ENCODE data around the gene PNMA6E. TPM values are rescaled to one million over a fixed set of nuclear protein-coding genes. Genes with fewer than 3 reads are reported as not detected.

PNMA6E gene
- total and polyA plus RNA-seq, 2 experiments from 2014 or later = not detected

DNA sequence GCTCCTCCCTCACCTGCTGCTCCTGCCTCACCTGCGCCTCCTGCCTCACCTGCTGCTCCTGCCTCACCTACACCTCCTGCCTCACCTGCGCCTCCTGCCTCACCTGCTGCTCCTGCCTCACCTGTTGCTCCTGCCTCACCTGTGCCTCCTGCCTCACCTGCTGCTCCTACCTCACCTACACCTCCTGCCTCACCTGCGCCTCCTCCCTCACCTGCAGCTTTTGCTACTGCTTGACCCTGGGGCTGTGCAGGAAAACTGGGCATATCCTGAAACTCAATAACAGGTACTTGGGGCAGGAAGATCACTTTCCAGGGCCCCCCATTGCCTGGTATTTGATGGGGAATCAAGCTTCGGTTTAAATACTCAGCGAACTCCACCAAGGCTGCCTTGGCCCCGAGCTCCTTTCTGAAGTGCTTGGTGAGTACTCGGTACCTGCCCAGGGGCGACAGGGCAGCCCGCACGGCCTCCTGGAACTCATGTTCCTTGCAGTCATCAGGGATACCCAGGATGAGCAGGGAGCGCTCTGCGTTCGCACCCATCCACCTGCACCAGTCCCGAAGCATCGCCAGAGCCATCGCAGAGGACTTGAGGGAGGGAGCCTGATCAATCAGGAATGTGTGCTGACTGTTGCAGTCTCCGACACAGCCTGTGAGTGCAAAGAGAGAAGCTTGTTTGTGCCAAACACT is 2.7 kb downstream of the PNMA6E start (continued):
- TF ChIP-seq, protein P1, sequence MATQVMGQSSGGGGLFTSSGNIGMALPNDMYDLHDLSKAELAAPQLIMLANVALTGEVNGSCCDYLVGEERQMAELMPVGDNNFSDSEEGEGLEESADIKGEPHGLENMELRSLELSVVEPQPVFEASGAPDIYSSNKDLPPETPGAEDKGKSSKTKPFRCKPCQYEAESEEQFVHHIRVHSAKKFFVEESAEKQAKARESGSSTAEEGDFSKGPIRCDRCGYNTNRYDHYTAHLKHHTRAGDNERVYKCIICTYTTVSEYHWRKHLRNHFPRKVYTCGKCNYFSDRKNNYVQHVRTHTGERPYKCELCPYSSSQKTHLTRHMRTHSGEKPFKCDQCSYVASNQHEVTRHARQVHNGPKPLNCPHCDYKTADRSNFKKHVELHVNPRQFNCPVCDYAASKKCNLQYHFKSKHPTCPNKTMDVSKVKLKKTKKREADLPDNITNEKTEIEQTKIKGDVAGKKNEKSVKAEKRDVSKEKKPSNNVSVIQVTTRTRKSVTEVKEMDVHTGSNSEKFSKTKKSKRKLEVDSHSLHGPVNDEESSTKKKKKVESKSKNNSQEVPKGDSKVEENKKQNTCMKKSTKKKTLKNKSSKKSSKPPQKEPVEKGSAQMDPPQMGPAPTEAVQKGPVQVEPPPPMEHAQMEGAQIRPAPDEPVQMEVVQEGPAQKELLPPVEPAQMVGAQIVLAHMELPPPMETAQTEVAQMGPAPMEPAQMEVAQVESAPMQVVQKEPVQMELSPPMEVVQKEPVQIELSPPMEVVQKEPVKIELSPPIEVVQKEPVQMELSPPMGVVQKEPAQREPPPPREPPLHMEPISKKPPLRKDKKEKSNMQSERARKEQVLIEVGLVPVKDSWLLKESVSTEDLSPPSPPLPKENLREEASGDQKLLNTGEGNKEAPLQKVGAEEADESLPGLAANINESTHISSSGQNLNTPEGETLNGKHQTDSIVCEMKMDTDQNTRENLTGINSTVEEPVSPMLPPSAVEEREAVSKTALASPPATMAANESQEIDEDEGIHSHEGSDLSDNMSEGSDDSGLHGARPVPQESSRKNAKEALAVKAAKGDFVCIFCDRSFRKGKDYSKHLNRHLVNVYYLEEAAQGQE (IDR thresholded peaks at IDR 0.05; ENCODE audit: unreplicated experiment) = no peak
- TF ChIP-seq, protein P2, sequence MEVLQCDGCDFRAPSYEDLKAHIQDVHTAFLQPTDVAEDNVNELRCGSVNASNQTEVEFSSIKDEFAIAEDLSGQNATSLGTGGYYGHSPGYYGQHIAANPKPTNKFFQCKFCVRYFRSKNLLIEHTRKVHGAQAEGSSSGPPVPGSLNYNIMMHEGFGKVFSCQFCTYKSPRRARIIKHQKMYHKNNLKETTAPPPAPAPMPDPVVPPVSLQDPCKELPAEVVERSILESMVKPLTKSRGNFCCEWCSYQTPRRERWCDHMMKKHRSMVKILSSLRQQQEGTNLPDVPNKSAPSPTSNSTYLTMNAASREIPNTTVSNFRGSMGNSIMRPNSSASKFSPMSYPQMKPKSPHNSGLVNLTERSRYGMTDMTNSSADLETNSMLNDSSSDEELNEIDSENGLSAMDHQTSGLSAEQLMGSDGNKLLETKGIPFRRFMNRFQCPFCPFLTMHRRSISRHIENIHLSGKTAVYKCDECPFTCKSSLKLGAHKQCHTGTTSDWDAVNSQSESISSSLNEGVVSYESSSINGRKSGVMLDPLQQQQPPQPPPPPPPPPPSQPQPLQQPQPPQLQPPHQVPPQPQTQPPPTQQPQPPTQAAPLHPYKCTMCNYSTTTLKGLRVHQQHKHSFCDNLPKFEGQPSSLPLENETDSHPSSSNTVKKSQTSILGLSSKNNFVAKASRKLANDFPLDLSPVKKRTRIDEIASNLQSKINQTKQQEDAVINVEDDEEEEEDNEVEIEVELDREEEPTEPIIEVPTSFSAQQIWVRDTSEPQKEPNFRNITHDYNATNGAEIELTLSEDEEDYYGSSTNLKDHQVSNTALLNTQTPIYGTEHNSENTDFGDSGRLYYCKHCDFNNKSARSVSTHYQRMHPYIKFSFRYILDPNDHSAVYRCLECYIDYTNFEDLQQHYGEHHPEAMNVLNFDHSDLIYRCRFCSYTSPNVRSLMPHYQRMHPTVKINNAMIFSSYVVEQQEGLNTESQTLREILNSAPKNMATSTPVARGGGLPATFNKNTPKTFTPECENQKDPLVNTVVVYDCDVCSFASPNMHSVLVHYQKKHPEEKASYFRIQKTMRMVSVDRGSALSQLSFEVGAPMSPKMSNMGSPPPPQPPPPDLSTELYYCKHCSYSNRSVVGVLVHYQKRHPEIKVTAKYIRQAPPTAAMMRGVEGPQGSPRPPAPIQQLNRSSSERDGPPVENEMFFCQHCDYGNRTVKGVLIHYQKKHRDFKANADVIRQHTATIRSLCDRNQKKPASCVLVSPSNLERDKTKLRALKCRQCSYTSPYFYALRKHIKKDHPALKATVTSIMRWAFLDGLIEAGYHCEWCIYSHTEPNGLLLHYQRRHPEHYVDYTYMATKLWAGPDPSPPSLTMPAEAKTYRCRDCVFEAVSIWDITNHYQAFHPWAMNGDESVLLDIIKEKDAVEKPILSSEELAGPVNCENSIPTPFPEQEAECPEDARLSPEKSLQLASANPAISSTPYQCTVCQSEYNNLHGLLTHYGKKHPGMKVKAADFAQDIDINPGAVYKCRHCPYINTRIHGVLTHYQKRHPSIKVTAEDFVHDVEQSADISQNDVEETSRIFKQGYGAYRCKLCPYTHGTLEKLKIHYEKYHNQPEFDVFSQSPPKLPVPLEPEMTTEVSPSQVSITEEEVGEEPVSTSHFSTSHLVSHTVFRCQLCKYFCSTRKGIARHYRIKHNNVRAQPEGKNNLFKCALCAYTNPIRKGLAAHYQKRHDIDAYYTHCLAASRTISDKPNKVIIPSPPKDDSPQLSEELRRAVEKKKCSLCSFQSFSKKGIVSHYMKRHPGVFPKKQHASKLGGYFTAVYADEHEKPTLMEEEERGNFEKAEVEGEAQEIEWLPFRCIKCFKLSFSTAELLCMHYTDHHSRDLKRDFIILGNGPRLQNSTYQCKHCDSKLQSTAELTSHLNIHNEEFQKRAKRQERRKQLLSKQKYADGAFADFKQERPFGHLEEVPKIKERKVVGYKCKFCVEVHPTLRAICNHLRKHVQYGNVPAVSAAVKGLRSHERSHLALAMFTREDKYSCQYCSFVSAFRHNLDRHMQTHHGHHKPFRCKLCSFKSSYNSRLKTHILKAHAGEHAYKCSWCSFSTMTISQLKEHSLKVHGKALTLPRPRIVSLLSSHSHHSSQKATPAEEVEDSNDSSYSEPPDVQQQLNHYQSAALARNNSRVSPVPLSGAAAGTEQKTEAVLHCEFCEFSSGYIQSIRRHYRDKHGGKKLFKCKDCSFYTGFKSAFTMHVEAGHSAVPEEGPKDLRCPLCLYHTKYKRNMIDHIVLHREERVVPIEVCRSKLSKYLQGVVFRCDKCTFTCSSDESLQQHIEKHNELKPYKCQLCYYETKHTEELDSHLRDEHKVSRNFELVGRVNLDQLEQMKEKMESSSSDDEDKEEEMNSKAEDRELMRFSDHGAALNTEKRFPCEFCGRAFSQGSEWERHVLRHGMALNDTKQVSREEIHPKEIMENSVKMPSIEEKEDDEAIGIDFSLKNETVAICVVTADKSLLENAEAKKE (CRISPR knock-in tag; IDR thresholded peaks at IDR 0.05) = no peak

DNA sequence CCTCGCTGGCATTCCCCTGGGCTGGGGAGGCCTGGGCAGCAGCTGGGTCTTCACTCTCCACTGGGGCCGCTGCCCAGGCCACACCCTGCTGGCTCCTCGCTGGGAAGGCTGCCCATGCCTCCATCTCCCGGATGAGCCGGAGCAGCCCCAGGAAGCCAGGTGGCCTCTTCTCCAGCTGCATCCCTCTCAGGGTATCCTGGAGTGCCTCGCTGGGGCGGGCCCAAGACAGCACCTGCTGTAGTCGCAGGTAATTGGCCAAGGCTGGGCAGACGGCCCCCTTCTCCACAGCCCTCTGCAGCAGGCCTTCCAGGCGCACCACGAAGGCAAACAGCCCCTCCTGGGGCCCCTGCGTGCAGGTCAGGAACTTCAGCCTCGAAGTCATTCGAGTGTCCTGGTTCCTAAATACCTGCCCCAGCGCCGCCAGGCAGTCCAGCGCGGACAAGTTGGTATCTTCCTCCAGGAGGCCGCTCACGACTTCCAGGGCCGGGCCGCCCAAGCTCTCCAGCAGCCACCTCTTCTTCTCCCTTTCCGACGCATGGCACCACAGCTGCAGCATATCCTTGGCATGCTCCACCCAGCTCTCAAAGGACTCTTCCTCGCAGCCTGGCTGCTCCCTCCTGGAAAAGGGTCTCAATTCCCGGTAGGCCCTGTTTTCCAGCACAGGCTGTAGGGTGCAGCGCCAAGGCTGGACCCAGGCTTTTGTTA is 3.7 kb downstream of the PNMA6E start:
- Histone ChIP-seq H3K36me3 (ENCODE audit: insufficient read depth) (no peaks in the 10 kb centered on the region), H3K27me3 (ENCODE audit: insufficient read depth) (no peaks in the 10 kb centered on the region), H4K20me1 (replicated peaks; ENCODE audit: insufficient read depth) (no peaks in the 10 kb centered on the region), H3K4me3 (no peak overlapping the region), H3K4me1 (ENCODE audit: insufficient read depth) (no peaks in the 10 kb centered on the region), H3F3A (replicated peaks; ENCODE audit: low read depth) (no peaks in the 10 kb centered on the region), H3K27ac (ENCODE audit: low read depth) (no peak overlapping the region), H3K4me2 (no peak overlapping the region), H3K79me2 (replicated peaks; ENCODE audit: insufficient read depth) (no peaks in the 10 kb centered on the region), H3K9me2 (ENCODE audit: insufficient read depth) (no peaks in the 10 kb centered on the region), H2AFZ (no peak overlapping the region)
- no peak for DNase-seq (ENCODE audit: low spot score)
- H3K36me3 Mint-ChIP-seq (ENCODE audit: low read depth) = no peaks in the 10 kb centered on the region
- H3K27me3 Mint-ChIP-seq (ENCODE audit: insufficient read depth, low read depth, poor library complexity) = no peaks in the 10 kb centered on the region
- H3K9me3 Mint-ChIP-seq = no peaks in the 10 kb centered on the region; the same call in 1 of the 3 replicates
- H3K27ac Mint-ChIP-seq = no peak overlapping the region
- H3K4me3 Mint-ChIP-seq = no peak overlapping the region
- peaks cover 7% of the 10 kb centered on the region; the same call in 2 of the 3 replicates for H3K4me1 Mint-ChIP-seq
- no peak for ATAC-seq
- TF ChIP-seq, protein P1 (IDR thresholded peaks at IDR 0.05; ENCODE audit: unreplicated experiment) = no peak
- TF ChIP-seq CREB1 (CRISPR knock-in tag; IDR thresholded peaks at IDR 0.05; ENCODE audit: low read depth) = no peak
- TF ChIP-seq, protein P3, sequence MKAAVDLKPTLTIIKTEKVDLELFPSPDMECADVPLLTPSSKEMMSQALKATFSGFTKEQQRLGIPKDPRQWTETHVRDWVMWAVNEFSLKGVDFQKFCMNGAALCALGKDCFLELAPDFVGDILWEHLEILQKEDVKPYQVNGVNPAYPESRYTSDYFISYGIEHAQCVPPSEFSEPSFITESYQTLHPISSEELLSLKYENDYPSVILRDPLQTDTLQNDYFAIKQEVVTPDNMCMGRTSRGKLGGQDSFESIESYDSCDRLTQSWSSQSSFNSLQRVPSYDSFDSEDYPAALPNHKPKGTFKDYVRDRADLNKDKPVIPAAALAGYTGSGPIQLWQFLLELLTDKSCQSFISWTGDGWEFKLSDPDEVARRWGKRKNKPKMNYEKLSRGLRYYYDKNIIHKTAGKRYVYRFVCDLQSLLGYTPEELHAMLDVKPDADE (IDR thresholded peaks at IDR 0.05) = no peak
- TF ChIP-seq, protein P4, sequence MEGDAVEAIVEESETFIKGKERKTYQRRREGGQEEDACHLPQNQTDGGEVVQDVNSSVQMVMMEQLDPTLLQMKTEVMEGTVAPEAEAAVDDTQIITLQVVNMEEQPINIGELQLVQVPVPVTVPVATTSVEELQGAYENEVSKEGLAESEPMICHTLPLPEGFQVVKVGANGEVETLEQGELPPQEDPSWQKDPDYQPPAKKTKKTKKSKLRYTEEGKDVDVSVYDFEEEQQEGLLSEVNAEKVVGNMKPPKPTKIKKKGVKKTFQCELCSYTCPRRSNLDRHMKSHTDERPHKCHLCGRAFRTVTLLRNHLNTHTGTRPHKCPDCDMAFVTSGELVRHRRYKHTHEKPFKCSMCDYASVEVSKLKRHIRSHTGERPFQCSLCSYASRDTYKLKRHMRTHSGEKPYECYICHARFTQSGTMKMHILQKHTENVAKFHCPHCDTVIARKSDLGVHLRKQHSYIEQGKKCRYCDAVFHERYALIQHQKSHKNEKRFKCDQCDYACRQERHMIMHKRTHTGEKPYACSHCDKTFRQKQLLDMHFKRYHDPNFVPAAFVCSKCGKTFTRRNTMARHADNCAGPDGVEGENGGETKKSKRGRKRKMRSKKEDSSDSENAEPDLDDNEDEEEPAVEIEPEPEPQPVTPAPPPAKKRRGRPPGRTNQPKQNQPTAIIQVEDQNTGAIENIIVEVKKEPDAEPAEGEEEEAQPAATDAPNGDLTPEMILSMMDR (conservative IDR thresholded peaks at IDR 0.05; ENCODE audit: low read depth in 2 of 2) = no peak
